Body of pancreas (tissue), 4 donors: ENCODE results near the gene TIMP2. TPM values are rescaled to one million over a fixed set of nuclear protein-coding genes. Genes with fewer than 3 reads are reported as not detected.

Experiments
- ATAC-seq: fragments of 150-250 bp; one replicate; pipeline ENCODE4 v1.9.1; 2016
- DNase-seq, 4 donors: peaks; one replicate each; pipeline ENCODE4 v3.0.0-alpha.2; 2019
- H3K27ac ChIP-seq, 4 donors: fragments of 200-600 bp; sonication (generic); 1 replicate in 3 of 4; 2 replicates in 1 of 4; pipeline versions ENCODE4 v1.5.1 to v1.6.1; 2016 to 2019; ENCODE audit warnings: mild to moderate bottlenecking in 1 of 4, mixed read lengths in 1 of 4, moderate library complexity in 1 of 4
- H3K27me3 ChIP-seq, 2 donors: fragments of 200-600 bp; sonication (generic); one replicate each; pipeline ENCODE4 v1.6.0; 2016; ENCODE audit warnings: mild to moderate bottlenecking in 1 of 2
- H3K36me3 ChIP-seq, 2 donors: fragments of 200-600 bp; sonication (generic); replicated peaks in 1 of 2; 2 replicates each; pipeline ENCODE4 v1.5.1; 2016; ENCODE audit warnings: low read depth in 2 of 2; ENCODE audit not compliant: insufficient read depth in 1 of 2
- H3K4me1 ChIP-seq: fragments of 200-600 bp; sonication (generic); one replicate; pipeline ENCODE4 v1.6.0; 2016
- H3K4me3 ChIP-seq, 2 donors: fragments of 200-600 bp; sonication (generic); 1 replicate in 1 of 2; 2 replicates in 1 of 2; pipeline ENCODE4 v1.5.1; 2016 to 2019
- H3K9me3 ChIP-seq, 3 donors: fragments of 200-600 bp; sonication (generic); 1 replicate in 2 of 3; 2 replicates in 1 of 3; pipeline ENCODE4 v1.5.1; 2016
- CTCF ChIP-seq, 7 experiments: fragments of 450-650 bp in 4 of 7; fragments of 200-600 bp in 3 of 7; sonication (generic) in 3 of 7; IDR thresholded peaks; one replicate each; pipeline ENCODE4 v1.5.1; 2016 to 2019; ENCODE audit warnings: antibody characterized with exemption in 7 of 7
- POLR2A ChIP-seq, 3 donors: fragments of 450-650 bp; IDR thresholded peaks; one replicate each; pipeline ENCODE4 v1.6.1; 2016; ENCODE audit warnings: antibody characterized with exemption in 3 of 3, mild to moderate bottlenecking in 2 of 3
- WGBS, 2 donors: methylation state at CpG; one replicate each; pipeline ENCODE4 v1.1.5; 2017; 5-methylcytosine and 5-hydroxymethylcytosine counted together
- intact Hi-C: fragments of 100-400 bp; cut with DNase I; formaldehyde crosslinking; loops from one replicate; pipeline ENCODE4 v1.15.1; 2023
- total RNA-seq, 2 donors: library from RNA; depleted of rRNA; stranded (reverse); fragments of >200 nt; gene quantifications; one replicate each; pipeline ENCODE4 v1.1.0, GENCODE V29; 2016

The TIMP2 gene
- total RNA-seq, 2 donors from 2014 or later: 50.1 to 53.7 TPM

GRCh38 chr17:78971756-78972506 is 46.7 kb upstream of the TIMP2 start:
- Histone ChIP-seq H3K9me3 (no peaks in the 10 kb centered on the region), H3K4me1 (peaks cover 26% of the 10 kb centered on the region), H3K27me3 (no peaks in the 10 kb centered on the region), H3K4me3 (no peak overlapping the region), H3K27ac (no peak overlapping the region), H3K36me3 (no peaks in the 10 kb centered on the region)
- intact Hi-C loops: no loop called here
- TF ChIP-seq POLR2A (IDR thresholded peaks at IDR 0.05) (no peak), CTCF (IDR thresholded peaks at IDR 0.05) (no peak)
- DNase-seq (no peak), ATAC-seq (no peak)
- WGBS, 2 donors: 60 to 69% methylated on average over 7 to 22 of the region's 22 CpGs

- TF ChIP-seq CTCF (IDR thresholded peaks at IDR 0.05): peak; percentile 83 to 96 (median 88)
- TF ChIP-seq POLR2A (IDR thresholded peaks at IDR 0.05): peak in 1 of 3 donors; percentile 8
- H3K27me3 ChIP-seq: no peaks in the 10 kb centered on the region
- H3K4me1 ChIP-seq: peaks cover 19% of the 10 kb centered on the region
- peak overlapping the region in 3 of 4 donors; percentile 39 to 63 (median 53) for H3K27ac ChIP-seq
- no peaks in the 10 kb centered on the region for H3K9me3 ChIP-seq
- H3K4me3 ChIP-seq: no peak overlapping the region
- ATAC-seq: peak; percentile 54
- H3K36me3 ChIP-seq: no peaks in the 10 kb centered on the region
- 21 to 23% methylated on average over 24 to 33 of the region's 33 CpGs for WGBS, 2 donors
- intact Hi-C loops: no loop called here
- peak; percentile 84 to 90 (median 86) for DNase-seq
Observed at GRCh38 chr17:78970834-78971755, 45.9 kb upstream of the TIMP2 start.

GRCh38 chr17:78969865-78970264 is 44.7 kb upstream of the TIMP2 start:
- peaks cover 14% of the 10 kb centered on the region for H3K4me1 ChIP-seq
- intact Hi-C loops: loop anchor here (5.0 kb wide), 1 partner anchor 103 kb away; no protein-coding TSS in a partner anchor
- TF ChIP-seq POLR2A (IDR thresholded peaks at IDR 0.05) (no peak), CTCF (IDR thresholded peaks at IDR 0.05) (no peak)
- DNase-seq (no peak), ATAC-seq (no peak)
- 93% methylated on average over 9 of the region's 9 CpGs; no CpG with 5 or more reads in 1 of the 2 donors for WGBS, 2 donors
- no peak overlapping the region for H3K27ac ChIP-seq
- no peaks in the 10 kb centered on the region for H3K27me3 ChIP-seq
- H3K36me3 ChIP-seq: no peaks in the 10 kb centered on the region
- no peaks in the 10 kb centered on the region for H3K9me3 ChIP-seq
- no peak overlapping the region for H3K4me3 ChIP-seq

- ATAC-seq (no peak), DNase-seq (no peak)
- H3K27ac ChIP-seq: no peak overlapping the region
- WGBS, 2 donors: 81 to 90% methylated on average over 5 to 21 of the region's 21 CpGs
- no peak overlapping the region for H3K4me3 ChIP-seq
- no peaks in the 10 kb centered on the region for H3K36me3 ChIP-seq
- H3K9me3 ChIP-seq: no peaks in the 10 kb centered on the region
- intact Hi-C loops: loop anchor here (5.0 kb wide), 1 partner anchor 101 kb away; no protein-coding TSS in a partner anchor
- TF ChIP-seq CTCF (IDR thresholded peaks at IDR 0.05): no peak
- TF ChIP-seq POLR2A (IDR thresholded peaks at IDR 0.05): no peak
- no peaks in the 10 kb centered on the region for H3K27me3 ChIP-seq
- H3K4me1 ChIP-seq: peaks cover 14% of the 10 kb centered on the region
Observed at GRCh38 chr17:78967782-78968362, 42.7 kb upstream of the TIMP2 start.
